NCI-H69 (cell line): ENCODE data around the gene TUFT1.
A peak's percentile ranks its signal among the peaks of the same experiment; 100 is the strongest.
"Not testable (repeated sequence)": the region's sequence is repeated elsewhere in the genome, so short reads cannot be mapped to it uniquely, and the experiment has no call there.

Experiments
- DNase-seq: peaks from one replicate; lab custom pipeline; 2025; lab: John Stamatoyannopoulos, UW

Gene TUFT1

GRCh38 chr1:151618003-151618402, 77.9 kb downstream of the TUFT1 start:
- DNase-seq, result no peak

GRCh38 chr1:151618470-151618869, 78.4 kb downstream of the TUFT1 start:
- no peak for DNase-seq

- DNase-seq, result not testable (repeated sequence)
Measured at GRCh38 chr1:151618996-151619395, 78.9 kb downstream of the TUFT1 start.

- DNase-seq, result peak; percentile 56
Measured at GRCh38 chr1:151619489-151620093, 79.5 kb downstream of the TUFT1 start.

GRCh38 chr1:151620286-151620685, 80.2 kb downstream of the TUFT1 start:
- no peak for DNase-seq

- DNase-seq, result no peak
Measured at GRCh38 chr1:151621351-151621750, 81.2 kb downstream of the TUFT1 start.

- DNase-seq, result no peak
Measured at GRCh38 chr1:151624783-151625182, 84.7 kb downstream of the TUFT1 start.

GRCh38 chr1:151626740-151627334, 86.7 kb downstream of the TUFT1 start:
- no peak for DNase-seq

- no peak for DNase-seq
Measured at GRCh38 chr1:151629278-151629677, 89.2 kb downstream of the TUFT1 start.
